ENCODE measurements around the gene MBD4. TPM values are rescaled to one million over a fixed set of nuclear protein-coding genes. Genes with fewer than 3 reads are reported as not detected.
"Not testable (repeated sequence)": the region's sequence is repeated elsewhere in the genome, so short reads cannot be mapped to it uniquely, and the experiment has no call there.

Gene MBD4
- total RNA-seq, 1 donor from 2014 or later = 38.8 TPM

- ATAC-seq (peak; percentile 69 to 82), DNase-seq (peak; percentile 87)
- Histone ChIP-seq H3K4me3 (no peak overlapping the region), H3K27me3 (ENCODE audit: low read depth) (no peaks in the 10 kb centered on the region), H3K36me3 (peaks cover 10% of the 10 kb centered on the region), H3K9me3 (no peaks in the 10 kb centered on the region), H3K4me1 (peaks cover 50% of the 10 kb centered on the region), H3K27ac (peak overlapping the region; percentile 67)
- no peak for TF ChIP-seq CTCF (IDR thresholded peaks at IDR 0.05)
- intact Hi-C loops (cut with DNase I) = no loop called here
Measured at GRCh38 chr3:129485721-129486663, 46.2 kb upstream of the MBD4 start.

- intact Hi-C loops (cut with DNase I); H3K27me3 ChIP-seq (ENCODE audit: low read depth); H3K9me3 ChIP-seq; ATAC-seq; H3K4me3 ChIP-seq; DNase-seq: not testable (repeated sequence)
- Histone ChIP-seq H3K4me1 (peaks cover 48% of the 10 kb centered on the region), H3K36me3 (peaks cover 18% of the 10 kb centered on the region), H3K27ac (peak overlapping the region; percentile 67)
Measured at GRCh38 chr3:129485146-129485545, 45.4 kb upstream of the MBD4 start.

- Histone ChIP-seq H3K36me3 (peaks cover 30% of the 10 kb centered on the region), H3K27ac (no peak overlapping the region), H3K4me1 (peaks cover 48% of the 10 kb centered on the region), H3K4me3 (no peak overlapping the region), H3K9me3 (no peaks in the 10 kb centered on the region), H3K27me3 (ENCODE audit: low read depth) (no peaks in the 10 kb centered on the region)
- ATAC-seq (no peak), DNase-seq (no peak)
- intact Hi-C loops (cut with DNase I) = no loop called here
- TF ChIP-seq CTCF (IDR thresholded peaks at IDR 0.05) = no peak
Measured at GRCh38 chr3:129483870-129484269, 44.1 kb upstream of the MBD4 start.

- DNase-seq (no peak), ATAC-seq (no peak)
- Histone ChIP-seq H3K4me1 (peaks cover 48% of the 10 kb centered on the region), H3K4me3 (no peak overlapping the region), H3K36me3 (peaks cover 42% of the 10 kb centered on the region), H3K27ac (peak overlapping the region; percentile 53), H3K27me3 (ENCODE audit: low read depth) (no peaks in the 10 kb centered on the region), H3K9me3 (no peaks in the 10 kb centered on the region)
- no peak for TF ChIP-seq CTCF (IDR thresholded peaks at IDR 0.05)
- intact Hi-C loops (cut with DNase I) = no loop called here
Measured at GRCh38 chr3:129482721-129483120, 43.0 kb upstream of the MBD4 start.

- intact Hi-C loops (cut with DNase I) = no loop called here
- H3K27ac ChIP-seq = peak overlapping the region; percentile 53
- TF ChIP-seq CTCF (IDR thresholded peaks at IDR 0.05) = no peak
- H3K27me3 ChIP-seq (ENCODE audit: low read depth) = no peaks in the 10 kb centered on the region
- ATAC-seq (peak; percentile 68 to 69), DNase-seq (peak; percentile 61)
- H3K4me3 ChIP-seq = no peak overlapping the region
- H3K36me3 ChIP-seq = peaks cover 50% of the 10 kb centered on the region
- H3K4me1 ChIP-seq = peaks cover 43% of the 10 kb centered on the region
- H3K9me3 ChIP-seq = no peaks in the 10 kb centered on the region
Measured at GRCh38 chr3:129481766-129482332, 42.1 kb upstream of the MBD4 start.

- Histone ChIP-seq H3K4me1 (peaks cover 37% of the 10 kb centered on the region), H3K36me3 (peaks cover 56% of the 10 kb centered on the region), H3K27ac (peak overlapping the region; percentile 53)
- intact Hi-C loops (cut with DNase I); DNase-seq; H3K9me3 ChIP-seq; ATAC-seq; H3K4me3 ChIP-seq; H3K27me3 ChIP-seq (ENCODE audit: low read depth): not testable (repeated sequence)
Measured at GRCh38 chr3:129481225-129481765, 41.5 kb upstream of the MBD4 start.
